Chondrocyte (in vitro differentiated cells): ENCODE data around the gene CELF3. TPM values are rescaled to one million over a fixed set of nuclear protein-coding genes. Genes with fewer than 3 reads are reported as not detected.
A peak's percentile ranks its signal among the peaks of the same experiment; 100 is the strongest.

Experiments used
- DNase-seq: peaks from one replicate; pipeline ENCODE4 v3.0.0; 2021; ENCODE audit warnings: mixed read lengths, low spot score
- H3K27ac Mint-ChIP-seq: one replicate; pipeline ENCODE4 v1.8.0; 2021; ENCODE audit warnings: mild to moderate bottlenecking, moderate library complexity, mixed read lengths; ENCODE audit not compliant: unreplicated experiment
- H3K27me3 Mint-ChIP-seq: 2 replicates; pipeline ENCODE4 v1.8.0; 2021; ENCODE audit warnings: low read depth, mixed read lengths
- H3K36me3 Mint-ChIP-seq: 2 replicates; pipeline ENCODE4 v1.8.0; 2021; ENCODE audit warnings: low read depth, mixed read lengths
- H3K4me1 Mint-ChIP-seq: 2 replicates; pipeline ENCODE4 v1.8.0; 2021; ENCODE audit warnings: low read depth, mild to moderate bottlenecking, mixed read lengths
- H3K4me3 Mint-ChIP-seq: one replicate; pipeline ENCODE4 v1.8.0; 2021; ENCODE audit warnings: mild to moderate bottlenecking, moderate library complexity, mixed read lengths; ENCODE audit not compliant: unreplicated experiment
- H3K9me3 Mint-ChIP-seq: 2 replicates; pipeline ENCODE4 v1.8.0; 2021; ENCODE audit warnings: low read depth, mixed read lengths
- CTCF ChIP-seq: fragments of 200-600 bp; sonication (generic); IDR thresholded peaks from 2 replicates; pipeline ENCODE4 v1.5.0; 2021; ENCODE audit warnings: antibody characterized with exemption, mild to moderate bottlenecking, moderate library complexity
- long read RNA-seq: library from polyadenylated mRNA; stranded (forward); transcript quantifications from one replicate; pipeline ENCODE4 v2.0.0, GENCODE V29; 2021
- total RNA-seq: library from RNA; stranded (reverse); gene quantifications from 3 replicates; pipeline ENCODE4 v1.2.1, GENCODE V29; 2021

The CELF3 gene
- not detected in 3 replicates for total RNA-seq
- long read RNA-seq = 0 reads

GRCh38 chr1:151716771-151717631, at the start of gene CELF3:
CELF3 (minus strand) TSS chr1:151716803; CDS start chr1:151716020, 783 bp downstream.
- peaks cover 37% of the 10 kb centered on the region for H3K4me1 Mint-ChIP-seq
- H3K4me3 Mint-ChIP-seq = peak within 1 kb of the TSS; percentile 67
- DNase-seq = no peak
- peaks cover 4% of the 10 kb centered on the region for H3K36me3 Mint-ChIP-seq
- peaks cover 30% of the 10 kb centered on the region for H3K27me3 Mint-ChIP-seq
- no peaks in the 10 kb centered on the region for H3K9me3 Mint-ChIP-seq
- no peak for TF ChIP-seq CTCF
- H3K27ac Mint-ChIP-seq = no peak within 1 kb of the TSS

GRCh38 chr1:151763990-151764389, 47.4 kb upstream of the CELF3 start:
- peak overlapping the region; percentile 85 for H3K27ac Mint-ChIP-seq
- DNase-seq = no peak
- TF ChIP-seq CTCF = no peak
- H3K27me3 Mint-ChIP-seq = no peaks in the 10 kb centered on the region
- H3K36me3 Mint-ChIP-seq = peaks cover 18% of the 10 kb centered on the region
- H3K4me3 Mint-ChIP-seq = peak overlapping the region; percentile 91
- H3K9me3 Mint-ChIP-seq = no peaks in the 10 kb centered on the region
- peaks cover 19% of the 10 kb centered on the region for H3K4me1 Mint-ChIP-seq

- Mint-ChIP-seq H3K27me3 (no peaks in the 10 kb centered on the region), H3K9me3 (no peaks in the 10 kb centered on the region), H3K4me1 (peaks cover 19% of the 10 kb centered on the region), H3K27ac (peak within 1 kb of the TSS; percentile 85), H3K4me3 (peak within 1 kb of the TSS; percentile 91), H3K36me3 (peaks cover 18% of the 10 kb centered on the region)
- TF ChIP-seq CTCF = peak; percentile 34
- peak; percentile 93 for DNase-seq
Observed at GRCh38 chr1:151762941-151763921, 46.6 kb upstream of the CELF3 start, which contains the start of gene MRPL9. MRPL9 (minus strand) TSS chr1:151763496; CDS start chr1:151763479, 17 bp downstream.

GRCh38 chr1:151760597-151761385, 44.2 kb upstream of the CELF3 start:
- Mint-ChIP-seq H3K4me3 (no peak overlapping the region), H3K4me1 (peaks cover 19% of the 10 kb centered on the region)
- no peak for TF ChIP-seq CTCF

More at GRCh38 chr1:151760597-151761385, 44.2 kb upstream of the CELF3 start:
- no peak for DNase-seq
- Mint-ChIP-seq H3K9me3 (no peaks in the 10 kb centered on the region), H3K36me3 (peaks cover 20% of the 10 kb centered on the region), H3K27me3 (no peaks in the 10 kb centered on the region), H3K27ac (no peak overlapping the region)
